Nephron (organoid): Measurements from ENCODE around the gene TRAPPC12.
A peak's percentile ranks its signal among the peaks of the same experiment; 100 is the strongest.

ENCODE experiments used
- H3K27ac Mint-ChIP-seq, 3 experiments: 2 replicates each; pipeline ENCODE4 v1.8.0; 2020; ENCODE audit warnings: mixed read lengths in 3 of 3, mild to moderate bottlenecking in 2 of 3, moderate library complexity in 1 of 3
- H3K27me3 Mint-ChIP-seq: 2 replicates; pipeline ENCODE4 v1.8.0; 2021; ENCODE audit warnings: low read depth, mild to moderate bottlenecking, moderate library complexity, mixed read lengths
- H3K36me3 Mint-ChIP-seq: 2 replicates; pipeline ENCODE4 v1.8.0; 2020; ENCODE audit warnings: low read depth, mixed read lengths
- H3K4me1 Mint-ChIP-seq: 2 replicates; pipeline ENCODE4 v1.8.0; 2020; ENCODE audit warnings: mixed read lengths
- H3K4me3 Mint-ChIP-seq, 3 experiments: 2 replicates each; pipeline ENCODE4 v1.8.0; 2020; ENCODE audit warnings: mild to moderate bottlenecking in 3 of 3, mixed read lengths in 3 of 3, moderate library complexity in 2 of 3
- H3K9me3 Mint-ChIP-seq: 2 replicates; pipeline ENCODE4 v1.8.0; 2020; ENCODE audit warnings: mixed read lengths
- CTCF ChIP-seq, 3 experiments: fragments of 200-600 bp; sonication (generic); IDR thresholded peaks; one replicate each; pipeline ENCODE4 v1.5.0; 2021; ENCODE audit warnings: antibody characterized with exemption in 3 of 3; ENCODE audit not compliant: unreplicated experiment in 3 of 3

Gene TRAPPC12

GRCh38 chr2:3498783-3499394, 119.4 kb downstream of the TRAPPC12 start:
- no peak overlapping the region for H3K27ac Mint-ChIP-seq
- peaks cover 59% of the 10 kb centered on the region for H3K36me3 Mint-ChIP-seq
- no peak overlapping the region for H3K4me3 Mint-ChIP-seq

DNA sequence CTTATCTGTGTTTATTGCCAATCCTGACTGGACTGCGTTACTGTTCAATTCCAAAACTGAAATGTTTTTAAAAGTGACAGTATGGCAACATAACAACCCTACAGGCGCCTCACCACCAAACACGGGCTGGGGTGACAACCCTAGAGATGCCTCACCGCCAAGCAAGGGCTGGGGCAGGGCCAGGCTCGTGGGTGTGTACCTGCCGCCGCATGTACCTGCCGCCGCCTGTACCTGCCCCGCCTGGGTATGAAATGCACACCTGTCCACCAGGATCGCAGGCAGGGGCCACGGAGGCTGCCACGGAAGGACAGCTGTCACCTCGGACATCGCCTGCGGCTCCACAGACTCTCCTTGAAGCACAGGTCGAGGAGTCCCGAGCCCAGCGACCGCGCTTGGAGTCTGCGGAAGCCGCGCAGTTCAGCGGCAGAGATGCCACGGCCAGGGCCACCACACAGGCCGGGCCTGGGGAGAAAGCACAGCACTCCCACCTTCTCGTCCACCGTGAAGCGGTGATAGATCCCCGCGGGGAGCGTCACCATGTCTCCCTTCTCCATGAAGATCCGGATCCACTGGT, 120.9 kb downstream of the TRAPPC12 start:
- no peak for TF ChIP-seq CTCF (IDR thresholded peaks at IDR 0.05; ENCODE audit: unreplicated experiment in 3 of 3)
- peaks cover 32% of the 10 kb centered on the region for H3K4me1 Mint-ChIP-seq
- no peak overlapping the region for H3K27ac Mint-ChIP-seq
- H3K36me3 Mint-ChIP-seq: peaks cover 72% of the 10 kb centered on the region
- no peak overlapping the region for H3K4me3 Mint-ChIP-seq
- H3K27me3 Mint-ChIP-seq: no peaks in the 10 kb centered on the region
- H3K9me3 Mint-ChIP-seq: no peaks in the 10 kb centered on the region

More at GRCh38 chr2:3498783-3499394, 119.4 kb downstream of the TRAPPC12 start:
- Mint-ChIP-seq H3K9me3 (no peaks in the 10 kb centered on the region), H3K4me1 (peaks cover 26% of the 10 kb centered on the region), H3K27me3 (no peaks in the 10 kb centered on the region)
- no peak for TF ChIP-seq CTCF (IDR thresholded peaks at IDR 0.05; ENCODE audit: unreplicated experiment in 3 of 3)

- peaks cover 9% of the 10 kb centered on the region for H3K9me3 Mint-ChIP-seq
- no peak overlapping the region for H3K4me3 Mint-ChIP-seq
- H3K27ac Mint-ChIP-seq: no peak overlapping the region
- H3K27me3 Mint-ChIP-seq: no peaks in the 10 kb centered on the region
- H3K4me1 Mint-ChIP-seq: peaks cover 27% of the 10 kb centered on the region
- H3K36me3 Mint-ChIP-seq: peaks cover 79% of the 10 kb centered on the region
- no peak for TF ChIP-seq CTCF (IDR thresholded peaks at IDR 0.05; ENCODE audit: unreplicated experiment in 3 of 3)
These were observed 123.6 kb downstream of the TRAPPC12 start for GRCh38 chr2:3503046-3503445.

DNA sequence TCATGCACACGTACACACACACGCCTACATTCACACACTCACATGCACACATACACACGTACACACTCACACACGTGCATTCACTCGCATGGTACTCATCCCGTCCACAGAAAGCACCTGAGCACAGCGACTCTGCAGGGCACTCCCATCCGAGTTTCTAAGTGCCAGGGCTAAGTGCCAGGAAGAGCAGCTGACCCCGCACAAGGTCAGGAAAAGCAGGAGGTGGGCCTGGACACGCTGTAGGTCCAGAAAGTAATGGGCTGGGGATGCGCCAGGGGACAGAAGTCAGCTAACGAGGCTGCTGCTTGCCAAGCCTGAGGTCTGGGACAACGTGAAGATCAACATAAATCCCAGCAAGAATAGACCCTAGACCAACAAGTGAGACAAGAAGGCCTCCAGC, 124.0 kb downstream of the TRAPPC12 start:
- Mint-ChIP-seq H3K4me3 (no peak overlapping the region), H3K36me3 (peaks cover 78% of the 10 kb centered on the region), H3K9me3 (peaks cover 12% of the 10 kb centered on the region), H3K4me1 (peaks cover 27% of the 10 kb centered on the region), H3K27ac (no peak overlapping the region), H3K27me3 (no peaks in the 10 kb centered on the region)
- no peak for TF ChIP-seq CTCF (IDR thresholded peaks at IDR 0.05; ENCODE audit: unreplicated experiment in 3 of 3)

DNA sequence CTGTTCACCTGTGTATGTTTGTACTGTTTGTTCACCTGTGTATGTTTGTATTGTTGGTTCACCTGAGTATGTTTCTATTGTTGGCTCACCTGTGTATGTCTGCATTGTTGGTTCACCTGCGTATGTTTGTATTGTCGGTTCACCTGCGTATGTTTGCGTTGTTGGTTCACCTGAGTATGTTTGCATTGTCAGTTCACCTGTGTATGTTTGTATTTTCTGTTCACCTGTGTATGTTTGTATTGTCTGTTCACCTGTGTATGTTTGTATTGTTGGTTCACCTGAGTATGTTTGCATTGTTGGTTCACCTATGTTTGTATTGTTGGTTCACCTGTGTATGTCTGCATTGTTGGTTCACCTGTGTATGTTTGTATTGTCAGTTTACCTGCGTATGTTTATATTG, 125.2 kb downstream of the TRAPPC12 start:
- peaks cover 13% of the 10 kb centered on the region for H3K9me3 Mint-ChIP-seq
- H3K27ac Mint-ChIP-seq: no peak overlapping the region
- TF ChIP-seq CTCF (IDR thresholded peaks at IDR 0.05; ENCODE audit: unreplicated experiment in 3 of 3): no peak
- H3K36me3 Mint-ChIP-seq: peaks cover 76% of the 10 kb centered on the region
- H3K27me3 Mint-ChIP-seq: no peaks in the 10 kb centered on the region
- no peak overlapping the region for H3K4me3 Mint-ChIP-seq
- peaks cover 27% of the 10 kb centered on the region for H3K4me1 Mint-ChIP-seq

- Mint-ChIP-seq H3K4me3 (no peak overlapping the region), H3K27ac (peak overlapping the region; percentile 53 to 68 (median 62)), H3K9me3 (peaks cover 13% of the 10 kb centered on the region), H3K27me3 (no peaks in the 10 kb centered on the region), H3K4me1 (peaks cover 27% of the 10 kb centered on the region), H3K36me3 (peaks cover 80% of the 10 kb centered on the region)
- no peak for TF ChIP-seq CTCF (IDR thresholded peaks at IDR 0.05; ENCODE audit: unreplicated experiment in 3 of 3)
These were observed 126.3 kb downstream of the TRAPPC12 start for GRCh38 chr2:3505771-3506170.
